Muscle of leg (tissue), 11 donors: ENCODE data around the gene REM1. TPM values are rescaled to one million over a fixed set of nuclear protein-coding genes. Genes with fewer than 3 reads are reported as not detected.

Source experiments
- DNase-seq: peaks from one replicate; pipeline ENCODE4 v3.0.0; 2013
- H3K27ac ChIP-seq: one replicate; pipeline ENCODE4 v1.5.1; 2013; ENCODE audit warnings: mild to moderate bottlenecking, low read length, control low read depth
- H3K27me3 ChIP-seq: one replicate; pipeline ENCODE4 v1.6.1; 2013; ENCODE audit warnings: low read length; ENCODE audit not compliant: control insufficient read depth, insufficient read depth
- H3K36me3 ChIP-seq: one replicate; pipeline ENCODE4 v1.6.1; 2013; ENCODE audit warnings: low read length; ENCODE audit not compliant: control insufficient read depth, insufficient read depth
- H3K4me1 ChIP-seq: one replicate; pipeline ENCODE4 v1.6.1; 2013; ENCODE audit warnings: low read length; ENCODE audit not compliant: control insufficient read depth, insufficient read depth
- H3K4me3 ChIP-seq: one replicate; pipeline ENCODE4 v1.5.1; 2013; ENCODE audit warnings: low read length, control low read depth
- H3K9me3 ChIP-seq: replicated peaks from 2 replicates; pipeline ENCODE4 v1.6.1; 2013; ENCODE audit warnings: low read depth, low read length; ENCODE audit not compliant: control insufficient read depth
- WGBS: methylation state at CpG from one replicate; pipeline ENCODE4 v1.1.5; 2013; ENCODE audit warnings: missing lambda C conversion rate; ENCODE audit not compliant: insufficient coverage; 5-methylcytosine and 5-hydroxymethylcytosine counted together
- polyA plus RNA-seq, 8 donors: library from polyadenylated mRNA; unstranded; fragments of 120-200 nt; gene quantifications; one replicate each; pipeline versions ENCODE4 v1.2.1 to v1.2.3, GENCODE V29; 2013; ENCODE audit warnings: inconsistent platforms in 1 of 8, low replicate concordance in 1 of 8; ENCODE audit not compliant: insufficient read length in 8 of 8, insufficient read depth in 1 of 8
- total RNA-seq: library from RNA; stranded (reverse); fragments of 120-200 nt; gene quantifications from one replicate; pipeline ENCODE4 v1.2.4, GENCODE V29; 2013

REM1 gene
- total and polyA plus RNA-seq, 9 donors, result 3.6 to 9.6 (median 5.6) TPM

DNA sequence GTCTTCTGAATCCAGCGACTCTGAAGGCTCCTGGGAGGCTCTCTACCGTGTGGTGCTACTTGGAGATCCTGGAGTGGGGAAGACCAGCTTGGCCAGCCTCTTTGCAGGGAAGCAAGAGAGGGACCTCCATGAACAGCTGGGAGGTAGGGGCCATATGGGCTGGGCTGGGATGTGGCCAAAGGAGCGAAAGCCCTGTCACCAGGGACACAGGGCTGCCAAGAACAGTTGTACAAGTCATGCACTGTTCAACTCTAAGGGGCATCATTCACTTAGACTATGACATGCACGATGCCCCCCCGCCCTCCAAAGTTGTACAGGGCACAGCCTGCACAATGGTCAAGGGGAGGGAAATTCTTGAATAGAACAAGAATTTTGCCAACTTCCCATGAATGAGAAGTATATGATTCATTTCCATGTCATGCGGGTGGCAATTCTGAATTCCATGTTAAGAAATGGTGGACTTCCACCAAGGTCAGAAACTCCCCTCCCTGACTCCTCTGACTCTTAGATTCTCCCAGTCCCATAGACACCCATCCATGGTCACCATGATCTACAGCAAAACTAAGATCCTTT lies 1.6 kb downstream of the REM1 start:
- whole genome bisulfite sequencing, result 0% methylated on average over 1 of the region's 6 CpGs
- Histone ChIP-seq H3K36me3 (peaks cover 4% of the 10 kb centered on the region), H3K27ac (no peak overlapping the region), H3K4me1 (peaks cover 29% of the 10 kb centered on the region), H3K27me3 (peaks cover 19% of the 10 kb centered on the region), H3K4me3 (no peak overlapping the region), H3K9me3 (no peaks in the 10 kb centered on the region)
- peak; percentile 55 for DNase-seq

DNA sequence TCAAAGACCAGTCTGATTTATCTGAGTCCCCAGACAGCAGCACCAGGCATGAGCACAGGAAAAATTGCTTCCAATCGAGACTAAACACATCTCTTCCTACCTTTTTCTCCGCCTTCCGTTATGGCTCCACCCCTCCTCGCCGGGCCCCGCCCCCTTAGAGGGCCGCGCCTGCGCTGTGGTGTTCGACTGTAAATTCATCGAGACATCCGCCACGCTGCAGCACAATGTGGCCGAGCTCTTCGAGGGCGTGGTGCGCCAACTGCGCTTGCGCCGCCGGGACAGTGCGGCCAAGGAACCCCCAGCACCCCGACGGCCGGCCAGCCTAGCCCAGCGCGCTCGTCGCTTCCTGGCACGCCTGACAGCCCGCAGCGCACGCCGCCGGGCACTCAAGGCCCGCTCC lies 8.9 kb downstream of the REM1 start:
- DNase-seq, result peak; percentile 62
- peak overlapping the region; percentile 25 for H3K27ac ChIP-seq
- no peaks in the 10 kb centered on the region for H3K9me3 ChIP-seq
- H3K27me3 ChIP-seq, result peaks cover 11% of the 10 kb centered on the region
- H3K4me3 ChIP-seq, result no peak overlapping the region
- no peaks in the 10 kb centered on the region for H3K36me3 ChIP-seq
- 36% methylated on average over 36 of the region's 36 CpGs for WGBS
- H3K4me1 ChIP-seq, result peaks cover 19% of the 10 kb centered on the region

- peak; percentile 98 for DNase-seq
- Histone ChIP-seq H3K27me3 (peaks cover 11% of the 10 kb centered on the region), H3K9me3 (no peaks in the 10 kb centered on the region), H3K36me3 (no peaks in the 10 kb centered on the region), H3K27ac (peak overlapping the region; percentile 91), H3K4me1 (peaks cover 19% of the 10 kb centered on the region), H3K4me3 (peak overlapping the region; percentile 24)
- 0% methylated on average over 4 of the region's 31 CpGs for WGBS
Measured at GRCh38 chr20:31485450-31486339, 10.6 kb downstream of the REM1 start.

DNA sequence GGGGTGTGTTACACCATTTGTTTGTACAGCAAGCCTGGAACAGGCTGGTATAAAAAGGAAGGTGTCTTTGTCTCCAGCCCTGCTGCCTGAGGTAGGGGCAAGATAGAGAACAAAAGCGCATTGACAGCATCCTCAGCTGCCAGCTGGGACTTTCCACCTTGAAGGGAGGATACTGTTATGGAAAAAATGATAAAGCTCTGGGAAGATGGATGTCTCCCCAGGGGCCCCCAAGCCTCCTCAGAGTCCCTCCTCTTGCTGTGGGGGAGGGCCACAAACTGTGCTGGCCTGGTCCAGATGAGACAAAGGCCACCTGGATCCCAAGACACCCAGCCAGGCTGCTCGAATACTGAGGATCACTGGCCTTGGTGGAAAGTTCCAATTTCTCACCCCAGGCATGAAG lies 13.0 kb downstream of the REM1 start:
- Histone ChIP-seq H3K27me3 (peaks cover 11% of the 10 kb centered on the region), H3K27ac (no peak overlapping the region), H3K4me1 (peaks cover 19% of the 10 kb centered on the region), H3K36me3 (no peaks in the 10 kb centered on the region), H3K9me3 (no peaks in the 10 kb centered on the region), H3K4me3 (no peak overlapping the region)
- DNase-seq, result peak; percentile 60
- WGBS, result 78% methylated on average over 1 of the region's 2 CpGs

- no peaks in the 10 kb centered on the region for H3K9me3 ChIP-seq
- peak overlapping the region; percentile 42 for H3K27ac ChIP-seq
- peaks cover 16% of the 10 kb centered on the region for H3K4me1 ChIP-seq
- no peak for DNase-seq
- no peak overlapping the region for H3K4me3 ChIP-seq
- 60% methylated on average over 2 of the region's 3 CpGs for WGBS
- H3K36me3 ChIP-seq, result no peaks in the 10 kb centered on the region
- peaks cover 11% of the 10 kb centered on the region for H3K27me3 ChIP-seq
Measured at GRCh38 chr20:31489152-31489551, 14.1 kb downstream of the REM1 start.

DNA sequence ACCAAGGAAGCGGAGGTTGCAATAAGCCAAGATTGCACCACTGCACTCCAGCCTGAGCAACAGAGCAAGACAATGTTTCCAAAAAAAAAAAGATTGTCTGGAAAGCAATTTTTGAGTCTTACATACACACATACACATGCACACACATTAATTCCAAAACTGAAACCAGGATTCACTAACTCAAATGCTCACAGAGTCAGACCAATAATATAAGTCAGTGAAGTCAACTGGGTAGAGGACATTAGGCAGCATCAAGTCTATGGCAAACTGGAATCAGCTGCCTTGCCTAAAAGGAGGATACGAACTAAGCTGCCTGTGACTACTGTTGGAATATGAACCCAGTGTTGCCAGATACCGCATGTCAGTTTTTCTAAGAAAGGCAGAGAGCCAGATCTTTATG lies 15.7 kb downstream of the REM1 start:
- Histone ChIP-seq H3K27ac (no peak overlapping the region), H3K4me3 (no peak overlapping the region), H3K36me3 (no peaks in the 10 kb centered on the region), H3K4me1 (peaks cover 8% of the 10 kb centered on the region), H3K27me3 (peaks cover 3% of the 10 kb centered on the region), H3K9me3 (no peaks in the 10 kb centered on the region)
- 71% methylated on average over 1 of the region's 3 CpGs for WGBS
- DNase-seq, result no peak

- Histone ChIP-seq H3K36me3 (no peaks in the 10 kb centered on the region), H3K27me3 (no peaks in the 10 kb centered on the region), H3K4me3 (no peak overlapping the region), H3K27ac (no peak overlapping the region), H3K4me1 (peaks cover 21% of the 10 kb centered on the region), H3K9me3 (no peaks in the 10 kb centered on the region)
- no CpG with 5 or more reads among the region's 2 CpGs for WGBS
- no peak for DNase-seq
Measured at GRCh38 chr20:31494131-31494530, 19.0 kb downstream of the REM1 start.

- Histone ChIP-seq H3K27me3 (no peaks in the 10 kb centered on the region), H3K4me1 (peaks cover 21% of the 10 kb centered on the region), H3K9me3 (no peaks in the 10 kb centered on the region), H3K36me3 (no peaks in the 10 kb centered on the region), H3K27ac (peak overlapping the region; percentile 90), H3K4me3 (no peak overlapping the region)
- WGBS, result 30% methylated on average over 12 of the region's 15 CpGs
- DNase-seq, result peak; percentile 98
Measured at GRCh38 chr20:31496761-31497295, 21.7 kb downstream of the REM1 start.

- H3K36me3 ChIP-seq, result no peaks in the 10 kb centered on the region
- no peaks in the 10 kb centered on the region for H3K9me3 ChIP-seq
- peaks cover 23% of the 10 kb centered on the region for H3K4me1 ChIP-seq
- no peak overlapping the region for H3K4me3 ChIP-seq
- H3K27ac ChIP-seq, result peak overlapping the region; percentile 42
- H3K27me3 ChIP-seq, result no peaks in the 10 kb centered on the region
- DNase-seq, result peak; percentile 58
- 26% methylated on average over 5 of the region's 6 CpGs for WGBS
Measured at GRCh38 chr20:31497838-31498540, 22.9 kb downstream of the REM1 start.

GRCh38 chr20:31500527-31500926 lies 25.4 kb downstream of the REM1 start:
- H3K4me1 ChIP-seq, result peaks cover 24% of the 10 kb centered on the region
- H3K4me3 ChIP-seq, result no peak overlapping the region
- no peaks in the 10 kb centered on the region for H3K9me3 ChIP-seq
- H3K27ac ChIP-seq, result no peak overlapping the region
- WGBS, result 73% methylated on average over 1 of the region's 1 CpG
- H3K36me3 ChIP-seq, result no peaks in the 10 kb centered on the region
- no peak for DNase-seq
- H3K27me3 ChIP-seq, result no peaks in the 10 kb centered on the region
